Uterus (tissue), 2 donors: Measurements from ENCODE around the gene PHACTR2.

ENCODE experiments used
- POLR2A ChIP-seq, 2 donors: fragments of 450-650 bp; IDR thresholded peaks; one replicate each; pipeline ENCODE4 v1.6.1; 2016; ENCODE audit warnings: antibody characterized with exemption in 2 of 2, mild to moderate bottlenecking in 1 of 2, moderate library complexity in 1 of 2
- TF ChIP-seq, protein P1 (sequence below), 4 experiments: fragments of 200-600 bp in 2 of 4; fragments of 450-650 bp in 2 of 4; sonication (generic) in 2 of 4; IDR thresholded peaks; one replicate each; pipeline ENCODE4 v1.5.1; 2016 to 2019; ENCODE audit warnings: antibody characterized with exemption in 4 of 4, mild to moderate bottlenecking in 2 of 4, moderate library complexity in 1 of 4

DNA sequence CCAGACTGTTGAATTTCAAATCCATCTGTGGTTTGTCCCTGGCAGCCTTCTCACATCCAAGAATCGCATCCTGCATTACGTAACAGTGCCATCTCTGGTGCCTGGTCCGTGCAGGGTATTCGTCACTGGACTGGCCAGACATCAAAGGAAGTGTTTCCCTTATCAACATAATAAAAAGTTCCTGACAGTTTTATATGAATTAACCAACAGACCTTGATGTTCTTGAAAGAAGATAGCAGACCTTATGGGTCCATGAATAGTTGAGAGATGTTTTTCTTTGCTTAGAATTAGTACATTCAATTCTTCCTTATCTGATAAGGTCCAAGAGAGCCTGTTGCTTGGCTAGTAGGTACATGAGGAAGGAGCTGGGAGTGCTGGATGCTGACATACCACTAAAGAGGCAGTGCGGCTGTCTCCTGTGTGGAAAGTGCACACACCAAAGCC, 77.6 kb downstream of the PHACTR2 start:
- TF ChIP-seq, protein P1, sequence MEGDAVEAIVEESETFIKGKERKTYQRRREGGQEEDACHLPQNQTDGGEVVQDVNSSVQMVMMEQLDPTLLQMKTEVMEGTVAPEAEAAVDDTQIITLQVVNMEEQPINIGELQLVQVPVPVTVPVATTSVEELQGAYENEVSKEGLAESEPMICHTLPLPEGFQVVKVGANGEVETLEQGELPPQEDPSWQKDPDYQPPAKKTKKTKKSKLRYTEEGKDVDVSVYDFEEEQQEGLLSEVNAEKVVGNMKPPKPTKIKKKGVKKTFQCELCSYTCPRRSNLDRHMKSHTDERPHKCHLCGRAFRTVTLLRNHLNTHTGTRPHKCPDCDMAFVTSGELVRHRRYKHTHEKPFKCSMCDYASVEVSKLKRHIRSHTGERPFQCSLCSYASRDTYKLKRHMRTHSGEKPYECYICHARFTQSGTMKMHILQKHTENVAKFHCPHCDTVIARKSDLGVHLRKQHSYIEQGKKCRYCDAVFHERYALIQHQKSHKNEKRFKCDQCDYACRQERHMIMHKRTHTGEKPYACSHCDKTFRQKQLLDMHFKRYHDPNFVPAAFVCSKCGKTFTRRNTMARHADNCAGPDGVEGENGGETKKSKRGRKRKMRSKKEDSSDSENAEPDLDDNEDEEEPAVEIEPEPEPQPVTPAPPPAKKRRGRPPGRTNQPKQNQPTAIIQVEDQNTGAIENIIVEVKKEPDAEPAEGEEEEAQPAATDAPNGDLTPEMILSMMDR (IDR thresholded peaks at IDR 0.05), result no peak
- TF ChIP-seq POLR2A (IDR thresholded peaks at IDR 0.05), result no peak
